Peyer's patch (tissue), 4 donors: ENCODE results near the gene GNAI1. TPM values are rescaled to one million over a fixed set of nuclear protein-coding genes. Genes with fewer than 3 reads are reported as not detected.

ENCODE experiments used
- DNase-seq, 3 donors: peaks; one replicate each; pipeline ENCODE4 v3.0.0-alpha.2; 2017 to 2019
- H3K27ac ChIP-seq, 4 donors: fragments of 200-600 bp; sonication (generic); one replicate each; pipeline ENCODE4 v1.5.1; 2016 to 2019
- H3K27me3 ChIP-seq, 2 donors: fragments of 200-600 bp; sonication (generic); one replicate each; pipeline ENCODE4 v1.5.1; 2019
- H3K36me3 ChIP-seq, 3 donors: fragments of 200-600 bp; sonication (generic); one replicate each; pipeline ENCODE4 v1.5.1; 2016 to 2019
- H3K4me1 ChIP-seq, 4 donors: fragments of 200-600 bp; sonication (generic); one replicate each; pipeline ENCODE4 v1.5.1; 2016 to 2019
- H3K4me3 ChIP-seq, 4 donors: fragments of 200-600 bp; sonication (generic); 1 replicate in 3 of 4; 2 replicates in 1 of 4; pipeline ENCODE4 v1.5.1; 2016 to 2019; ENCODE audit warnings: mild to moderate bottlenecking in 1 of 4
- H3K9me3 ChIP-seq, 4 donors: fragments of 200-600 bp; sonication (generic); one replicate each; pipeline ENCODE4 v1.5.1; 2016 to 2019; ENCODE audit warnings: mild to moderate bottlenecking in 1 of 4
- POLR2A ChIP-seq, 2 donors: fragments of 450-650 bp; IDR thresholded peaks; one replicate each; pipeline ENCODE4 v1.5.1; 2017; ENCODE audit warnings: antibody characterized with exemption in 2 of 2, mild to moderate bottlenecking in 2 of 2, moderate library complexity in 2 of 2
- small RNA-seq, 2 donors: library from RNA; depleted of rRNA; stranded (forward); fragments of <200 nt; gene quantifications; one replicate each; pipeline ENCODE3, GENCODE V24; 2016
- total RNA-seq, 4 donors: library from RNA; depleted of rRNA; stranded (reverse); fragments of >200 nt; gene quantifications; one replicate each; pipeline ENCODE4 v1.1.0, GENCODE V29; 2016
- TF ChIP-seq, protein P1 (sequence below), 6 experiments: fragments of 450-650 bp in 4 of 6; fragments of 200-600 bp in 2 of 6; sonication (generic) in 1 of 6; IDR thresholded peaks; one replicate each; pipeline ENCODE4 v1.5.1; 2017 to 2019; ENCODE audit warnings: antibody characterized with exemption in 6 of 6, mild to moderate bottlenecking in 3 of 6, moderate library complexity in 1 of 6

The GNAI1 gene
- total RNA-seq, 4 donors from 2014 or later, result 5.5 to 13.3 (median 8.1) TPM

DNA sequence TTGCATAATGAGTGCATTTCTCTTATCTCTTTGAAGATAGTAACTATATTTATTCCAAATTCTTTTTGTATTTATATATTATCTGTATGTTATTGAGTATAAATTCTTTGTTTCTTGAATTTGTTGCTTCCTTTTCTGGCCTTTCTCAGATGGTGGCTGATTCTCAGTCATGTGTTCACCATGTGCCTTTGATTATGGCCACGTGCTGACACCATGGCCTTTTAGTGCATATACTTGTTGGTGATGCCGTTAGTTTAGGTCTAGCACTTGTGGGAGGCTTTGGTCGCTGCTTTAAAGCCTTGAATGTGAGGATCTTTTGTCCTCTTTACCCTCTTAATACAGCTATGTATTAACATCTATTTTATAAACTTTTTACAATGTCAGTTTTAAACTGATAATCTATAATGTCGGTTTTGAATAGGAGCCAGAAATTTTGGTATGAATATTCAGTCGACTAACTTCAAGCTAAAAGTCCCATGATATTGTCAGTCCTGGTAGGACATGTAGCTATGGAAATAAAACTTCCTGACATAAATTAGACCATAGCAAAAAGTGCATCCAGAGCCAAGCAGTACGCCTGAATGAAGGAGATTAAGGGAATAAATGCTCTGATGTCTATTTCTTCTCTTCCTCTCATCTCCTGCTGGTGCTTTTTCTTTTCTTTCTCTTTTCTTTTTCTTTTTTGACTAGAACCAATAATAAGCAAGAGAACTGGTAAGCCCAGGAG is 130.3 kb downstream of the GNAI1 start:
- Histone ChIP-seq H3K9me3 (no peaks in the 10 kb centered on the region), H3K27me3 (no peaks in the 10 kb centered on the region), H3K27ac (no peak overlapping the region), H3K4me1 (no peaks in the 10 kb centered on the region), H3K4me3 (no peak overlapping the region), H3K36me3 (no peaks in the 10 kb centered on the region)
- no peak for TF ChIP-seq POLR2A (IDR thresholded peaks at IDR 0.05)
- TF ChIP-seq, protein P1, sequence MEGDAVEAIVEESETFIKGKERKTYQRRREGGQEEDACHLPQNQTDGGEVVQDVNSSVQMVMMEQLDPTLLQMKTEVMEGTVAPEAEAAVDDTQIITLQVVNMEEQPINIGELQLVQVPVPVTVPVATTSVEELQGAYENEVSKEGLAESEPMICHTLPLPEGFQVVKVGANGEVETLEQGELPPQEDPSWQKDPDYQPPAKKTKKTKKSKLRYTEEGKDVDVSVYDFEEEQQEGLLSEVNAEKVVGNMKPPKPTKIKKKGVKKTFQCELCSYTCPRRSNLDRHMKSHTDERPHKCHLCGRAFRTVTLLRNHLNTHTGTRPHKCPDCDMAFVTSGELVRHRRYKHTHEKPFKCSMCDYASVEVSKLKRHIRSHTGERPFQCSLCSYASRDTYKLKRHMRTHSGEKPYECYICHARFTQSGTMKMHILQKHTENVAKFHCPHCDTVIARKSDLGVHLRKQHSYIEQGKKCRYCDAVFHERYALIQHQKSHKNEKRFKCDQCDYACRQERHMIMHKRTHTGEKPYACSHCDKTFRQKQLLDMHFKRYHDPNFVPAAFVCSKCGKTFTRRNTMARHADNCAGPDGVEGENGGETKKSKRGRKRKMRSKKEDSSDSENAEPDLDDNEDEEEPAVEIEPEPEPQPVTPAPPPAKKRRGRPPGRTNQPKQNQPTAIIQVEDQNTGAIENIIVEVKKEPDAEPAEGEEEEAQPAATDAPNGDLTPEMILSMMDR (IDR thresholded peaks at IDR 0.05), result no peak
- no peak for DNase-seq

DNA sequence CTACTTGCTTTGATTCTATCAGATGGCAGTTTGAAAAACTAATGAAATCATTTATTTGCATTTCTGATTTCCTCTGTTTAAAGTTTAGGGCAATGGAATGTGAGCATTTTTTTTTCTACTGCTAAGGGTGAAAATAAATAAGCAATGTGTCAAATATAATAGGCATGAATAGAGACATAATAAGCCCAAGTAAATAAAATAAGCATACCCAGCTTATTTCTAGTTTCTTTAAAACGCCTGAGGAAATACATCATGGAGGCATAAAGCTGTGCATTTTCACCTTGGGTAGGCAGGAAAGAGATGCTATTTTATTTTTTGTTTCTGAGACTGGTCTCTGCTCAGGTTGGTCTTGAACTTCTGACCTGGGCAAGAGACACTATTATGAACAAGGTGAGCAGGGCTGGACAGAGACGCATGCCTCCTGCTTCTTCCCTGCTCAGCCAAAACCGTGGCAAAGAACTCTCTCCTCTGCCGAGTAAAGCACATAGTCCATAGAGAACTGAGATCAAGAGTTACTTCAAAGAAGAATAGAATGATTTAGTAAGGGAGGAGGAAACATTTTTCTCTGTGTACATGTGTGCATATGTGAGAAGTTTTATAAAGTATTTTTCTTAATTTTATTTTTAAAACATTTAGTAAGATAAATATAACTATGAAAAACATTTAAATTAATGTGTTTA is 138.1 kb downstream of the GNAI1 start:
- no peaks in the 10 kb centered on the region for H3K9me3 ChIP-seq
- H3K4me3 ChIP-seq, result no peak overlapping the region
- no peak for DNase-seq
- H3K27ac ChIP-seq, result no peak overlapping the region
- no peaks in the 10 kb centered on the region for H3K36me3 ChIP-seq
- TF ChIP-seq, protein P1 (IDR thresholded peaks at IDR 0.05), result no peak
- H3K27me3 ChIP-seq, result no peaks in the 10 kb centered on the region
- H3K4me1 ChIP-seq, result peaks cover 0 to 7% (median 0%) of the 10 kb centered on the region in 4 donors

DNA sequence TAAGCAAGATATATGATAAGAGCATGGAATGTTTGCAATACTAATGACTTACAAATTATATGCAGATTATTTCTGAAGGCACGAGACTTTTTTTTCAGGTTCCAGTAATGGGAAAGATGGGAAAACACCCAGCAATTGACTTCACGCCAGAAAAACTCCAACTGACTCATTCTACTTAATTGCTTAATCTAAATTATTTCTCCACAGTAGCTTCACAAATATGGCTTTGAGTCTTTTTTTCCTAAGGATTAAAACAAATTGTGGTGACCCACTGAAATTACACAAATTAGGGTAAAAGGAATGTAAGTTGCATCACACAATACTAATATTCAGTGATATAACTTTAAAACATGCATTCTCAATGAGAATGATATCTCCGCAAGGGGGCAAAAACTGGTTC is 138.7 kb downstream of the GNAI1 start:
- Histone ChIP-seq H3K4me1 (peaks cover 0 to 13% (median 0%) of the 10 kb centered on the region in 4 donors), H3K36me3 (no peaks in the 10 kb centered on the region), H3K4me3 (no peak overlapping the region), H3K27me3 (no peaks in the 10 kb centered on the region), H3K9me3 (no peaks in the 10 kb centered on the region), H3K27ac (no peak overlapping the region)
- TF ChIP-seq, protein P1 (IDR thresholded peaks at IDR 0.05), result no peak
- no peak for TF ChIP-seq POLR2A (IDR thresholded peaks at IDR 0.05)
- no peak for DNase-seq

DNA sequence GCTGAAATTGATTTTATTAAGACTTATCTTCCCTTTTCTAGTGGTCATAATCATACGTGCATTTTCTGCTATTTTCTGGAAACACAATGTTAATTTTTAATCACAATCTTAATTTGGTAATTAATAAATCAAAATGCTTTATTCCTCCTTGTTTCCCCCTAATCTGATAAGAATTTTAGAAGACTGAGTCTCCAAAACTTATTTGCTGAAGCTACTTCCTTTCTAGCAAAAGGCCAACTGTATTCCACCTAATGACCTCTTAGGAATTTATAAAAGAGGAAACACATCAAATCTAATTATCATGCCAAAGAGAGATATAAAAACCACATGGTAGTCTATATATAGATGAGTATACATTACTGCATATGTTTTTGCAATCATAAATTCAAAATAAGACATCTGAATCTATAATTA is 140.6 kb downstream of the GNAI1 start:
- DNase-seq, result no peak
- Histone ChIP-seq H3K27ac (no peak overlapping the region), H3K9me3 (no peaks in the 10 kb centered on the region), H3K36me3 (no peaks in the 10 kb centered on the region), H3K27me3 (no peaks in the 10 kb centered on the region), H3K4me1 (peaks cover 0 to 28% (median 0%) of the 10 kb centered on the region in 4 donors), H3K4me3 (no peak overlapping the region)
- TF ChIP-seq POLR2A (IDR thresholded peaks at IDR 0.05), result no peak
- TF ChIP-seq, protein P1 (IDR thresholded peaks at IDR 0.05), result no peak

Small RNA genes within 50 kb of the gene (small RNA-seq; reads per million reads assigned to genes)
- gene RN7SL869P, result 0 reads per million in 2 donors
